Astrocyte (in vitro differentiated cells and primary cell): Measurements from ENCODE around the gene APH1B. TPM values are rescaled to one million over a fixed set of nuclear protein-coding genes. Genes with fewer than 3 reads are reported as not detected.

Experiments used
- DNase-seq: peaks from one replicate; pipeline ENCODE4 v3.0.0-alpha.2; 2010; ENCODE audit warnings: low read depth
- FAIRE-seq: peaks from 2 replicates; lab custom pipeline; 2011; peaks lifted over from hg19 to GRCh38; lab: Jason Lieb, UNC
- H2AFZ ChIP-seq: 2 replicates; pipeline ENCODE4 v1.6.0; 2012; ENCODE audit warnings: low read depth, low read length, inconsistent platforms
- H3K27ac ChIP-seq: 2 replicates; pipeline ENCODE4 v1.5.1; 2011; ENCODE audit warnings: low read depth, low read length, inconsistent platforms
- H3K27me3 ChIP-seq: 2 replicates; pipeline ENCODE4 v1.6.0; 2011; ENCODE audit warnings: low read length, inconsistent platforms; ENCODE audit not compliant: insufficient read depth
- H3K36me3 ChIP-seq: 2 replicates; pipeline ENCODE4 v1.5.1; 2011; ENCODE audit warnings: low read length, inconsistent platforms; ENCODE audit not compliant: insufficient read depth
- H3K4me1 ChIP-seq: 2 replicates; pipeline ENCODE4 v1.5.1; 2011; ENCODE audit warnings: low read length, inconsistent platforms; ENCODE audit not compliant: insufficient read depth
- H3K4me2 ChIP-seq: 2 replicates; pipeline ENCODE4 v1.6.0; 2012; ENCODE audit warnings: low read length, inconsistent platforms
- H3K4me3 ChIP-seq: 2 replicates; pipeline ENCODE4 v1.5.1; 2011; ENCODE audit warnings: low read depth, mild to moderate bottlenecking, low read length, inconsistent platforms; ENCODE audit not compliant: insufficient read depth
- H3K79me2 ChIP-seq: 2 replicates; pipeline ENCODE4 v1.6.0; 2012; ENCODE audit warnings: mild to moderate bottlenecking, low read length, inconsistent platforms; ENCODE audit not compliant: insufficient read depth
- H3K9ac ChIP-seq: 2 replicates; pipeline ENCODE4 v1.6.0; 2012; ENCODE audit warnings: mild to moderate bottlenecking, low read length, inconsistent platforms
- H3K9me3 ChIP-seq: 2 replicates; pipeline ENCODE4 v1.5.1; 2012; ENCODE audit warnings: low read depth, mild to moderate bottlenecking, low read length, inconsistent platforms; ENCODE audit not compliant: insufficient read depth
- H4K20me1 ChIP-seq: 2 replicates; pipeline ENCODE4 v1.6.0; 2012; ENCODE audit warnings: low read length, inconsistent platforms; ENCODE audit not compliant: insufficient read depth
- H3K27ac Mint-ChIP-seq: one replicate; pipeline ENCODE4 v1.8.0; 2021; ENCODE audit warnings: mild to moderate bottlenecking, mixed read lengths; ENCODE audit not compliant: unreplicated experiment
- H3K27me3 Mint-ChIP-seq: one replicate; pipeline ENCODE4 v1.8.0; 2021; ENCODE audit warnings: low read depth, mixed read lengths; ENCODE audit not compliant: unreplicated experiment
- H3K36me3 Mint-ChIP-seq: one replicate; pipeline ENCODE4 v1.8.0; 2021; ENCODE audit warnings: low read depth, mixed read lengths; ENCODE audit not compliant: unreplicated experiment
- H3K4me1 Mint-ChIP-seq: one replicate; pipeline ENCODE4 v1.8.0; 2021; ENCODE audit warnings: low read depth, mixed read lengths; ENCODE audit not compliant: unreplicated experiment
- H3K4me3 Mint-ChIP-seq: one replicate; pipeline ENCODE4 v1.8.0; 2021; ENCODE audit warnings: mild to moderate bottlenecking, moderate library complexity, mixed read lengths; ENCODE audit not compliant: unreplicated experiment
- H3K9me3 Mint-ChIP-seq: one replicate; pipeline ENCODE4 v1.8.0; 2021; ENCODE audit warnings: mild to moderate bottlenecking, mixed read lengths; ENCODE audit not compliant: unreplicated experiment
- CTCF ChIP-seq: IDR thresholded peaks from 2 replicates; pipeline ENCODE4 v1.5.1; 2011; ENCODE audit warnings: low read depth, mild to moderate bottlenecking, inconsistent platforms, low read length, moderate library complexity; ENCODE audit not compliant: insufficient read depth
- EZH2 ChIP-seq: IDR thresholded peaks from 2 replicates; pipeline ENCODE4 v1.6.1; 2012; ENCODE audit warnings: mild to moderate bottlenecking, low read length, inconsistent platforms; ENCODE audit not compliant: insufficient read depth
- total RNA-seq: library from RNA; stranded (reverse); gene quantifications from 2 replicates; pipeline ENCODE4 v1.2.1, GENCODE V29; 2021

The APH1B gene
- total RNA-seq, 1 donor from 2014 or later = 18.2 TPM

GRCh38 chr15:63323798-63324563, 46.6 kb downstream of the APH1B start:
- FAIRE-seq (no peak), DNase-seq (no peak)
- H3K4me3 ChIP-seq = no peak overlapping the region
- H4K20me1 ChIP-seq = no peaks in the 10 kb centered on the region
- no peak overlapping the region for H2AFZ ChIP-seq
- no peak overlapping the region for H3K4me2 ChIP-seq
- peaks cover 5% of the 10 kb centered on the region for H3K36me3 ChIP-seq
- H3K9me3 ChIP-seq = no peaks in the 10 kb centered on the region
- no peaks in the 10 kb centered on the region for H3K27me3 ChIP-seq
- no peaks in the 10 kb centered on the region for H3K4me1 Mint-ChIP-seq
- peaks cover 26% of the 10 kb centered on the region for H3K27me3 Mint-ChIP-seq
- TF ChIP-seq EZH2 = no peak
- no peak for TF ChIP-seq CTCF
- no peak overlapping the region for H3K27ac Mint-ChIP-seq
- H3K79me2 ChIP-seq = no peaks in the 10 kb centered on the region
- no peak overlapping the region for H3K4me3 Mint-ChIP-seq
- H3K36me3 Mint-ChIP-seq = no peaks in the 10 kb centered on the region
- no peak overlapping the region for H3K9ac ChIP-seq
- H3K9me3 Mint-ChIP-seq = no peaks in the 10 kb centered on the region
- peaks cover 5% of the 10 kb centered on the region for H3K4me1 ChIP-seq
- H3K27ac ChIP-seq = no peak overlapping the region

GRCh38 chr15:63324770-63325169, 47.4 kb downstream of the APH1B start:
- Histone ChIP-seq H3K79me2 (no peaks in the 10 kb centered on the region), H4K20me1 (no peaks in the 10 kb centered on the region), H3K9ac (no peak overlapping the region), H3K27ac (no peak overlapping the region), H3K4me3 (no peak overlapping the region), H3K27me3 (no peaks in the 10 kb centered on the region), H3K36me3 (peaks cover 5% of the 10 kb centered on the region), H3K4me1 (peaks cover 5% of the 10 kb centered on the region), H2AFZ (no peak overlapping the region), H3K4me2 (no peak overlapping the region), H3K9me3 (no peaks in the 10 kb centered on the region)
- TF ChIP-seq CTCF (no peak), EZH2 (no peak)
- FAIRE-seq (no peak), DNase-seq (no peak)
- Mint-ChIP-seq H3K27me3 (peaks cover 34% of the 10 kb centered on the region), H3K9me3 (no peaks in the 10 kb centered on the region), H3K4me1 (no peaks in the 10 kb centered on the region), H3K36me3 (no peaks in the 10 kb centered on the region), H3K27ac (no peak overlapping the region), H3K4me3 (no peak overlapping the region)
